Fibroblast of mammary gland (primary cell): ENCODE data around the gene SNCG.
A peak's percentile ranks its signal among the peaks of the same experiment; 100 is the strongest.
"Not testable (repeated sequence)": the region's sequence is repeated elsewhere in the genome, so short reads cannot be mapped to it uniquely, and the experiment has no call there.

Source experiments
- DNase-seq: peaks from one replicate; pipeline ENCODE4 v3.0.0-alpha.2; 2010; ENCODE audit warnings: low read depth
- H3K4me3 ChIP-seq: 2 replicates; pipeline ENCODE4 v1.5.1; 2011; ENCODE audit warnings: low read depth, mild to moderate bottlenecking, low read length, moderate library complexity; ENCODE audit not compliant: control insufficient read depth
- CTCF ChIP-seq: conservative IDR thresholded peaks from 2 replicates; pipeline ENCODE4 v1.5.1; 2011; ENCODE audit warnings: low read depth, low read length, inconsistent platforms; ENCODE audit not compliant: control insufficient read depth, insufficient read depth

The SNCG gene

GRCh38 chr10:86944907-86945306 lies 13.5 kb upstream of the SNCG start:
- H3K4me3 ChIP-seq: no peak overlapping the region
- no peak for DNase-seq
- TF ChIP-seq CTCF: no peak

GRCh38 chr10:86945361-86946212 lies 12.8 kb upstream of the SNCG start:
- H3K4me3 ChIP-seq: no peak overlapping the region
- TF ChIP-seq CTCF: peak; percentile 50
- DNase-seq: peak; percentile 59

- DNase-seq: no peak
- no peak overlapping the region for H3K4me3 ChIP-seq
- TF ChIP-seq CTCF: no peak
These were observed 11.9 kb upstream of the SNCG start for GRCh38 chr10:86946213-86947155.

- not testable (repeated sequence) for H3K4me3 ChIP-seq, DNase-seq
These were observed 10.6 kb upstream of the SNCG start for GRCh38 chr10:86947806-86948205.

- H3K4me3 ChIP-seq: no peak overlapping the region
- DNase-seq: no peak
- TF ChIP-seq CTCF: no peak
These were observed 8.1 kb upstream of the SNCG start for GRCh38 chr10:86950349-86950748.

GRCh38 chr10:86951184-86951761 lies 7.1 kb upstream of the SNCG start:
- H3K4me3 ChIP-seq: no peak overlapping the region
- TF ChIP-seq CTCF: no peak
- DNase-seq: no peak
